Activated CD8-positive, alpha-beta memory T cell treated with anti-CD3 and anti-CD28 coated beads for 36 hours (primary cell): ENCODE results near the gene EFL1. TPM values are rescaled to one million over a fixed set of nuclear protein-coding genes. Genes with fewer than 3 reads are reported as not detected.

Source experiments
- CTCF ChIA-PET: fragments of 350-600 bp; sonication (Branson Sonifier 250); formaldehyde crosslinking; loops from one replicate; lab custom pipeline; 2021; ENCODE audit warnings: antibody characterized with exemption; lab: Charles Lee
- POLR2A ChIA-PET: fragments of 350-600 bp; sonication (Branson Sonifier 250); formaldehyde crosslinking; loops from one replicate; lab custom pipeline; 2021; ENCODE audit warnings: antibody characterized with exemption; lab: Charles Lee
- total RNA-seq, 2 experiments: library from RNA; stranded (reverse); gene quantifications; one replicate each; pipeline ENCODE4 v1.2.3, GENCODE V29; 2021

Gene EFL1
- total RNA-seq, 2 experiments from 2014 or later, result 23.3 to 24.8 TPM

DNA sequence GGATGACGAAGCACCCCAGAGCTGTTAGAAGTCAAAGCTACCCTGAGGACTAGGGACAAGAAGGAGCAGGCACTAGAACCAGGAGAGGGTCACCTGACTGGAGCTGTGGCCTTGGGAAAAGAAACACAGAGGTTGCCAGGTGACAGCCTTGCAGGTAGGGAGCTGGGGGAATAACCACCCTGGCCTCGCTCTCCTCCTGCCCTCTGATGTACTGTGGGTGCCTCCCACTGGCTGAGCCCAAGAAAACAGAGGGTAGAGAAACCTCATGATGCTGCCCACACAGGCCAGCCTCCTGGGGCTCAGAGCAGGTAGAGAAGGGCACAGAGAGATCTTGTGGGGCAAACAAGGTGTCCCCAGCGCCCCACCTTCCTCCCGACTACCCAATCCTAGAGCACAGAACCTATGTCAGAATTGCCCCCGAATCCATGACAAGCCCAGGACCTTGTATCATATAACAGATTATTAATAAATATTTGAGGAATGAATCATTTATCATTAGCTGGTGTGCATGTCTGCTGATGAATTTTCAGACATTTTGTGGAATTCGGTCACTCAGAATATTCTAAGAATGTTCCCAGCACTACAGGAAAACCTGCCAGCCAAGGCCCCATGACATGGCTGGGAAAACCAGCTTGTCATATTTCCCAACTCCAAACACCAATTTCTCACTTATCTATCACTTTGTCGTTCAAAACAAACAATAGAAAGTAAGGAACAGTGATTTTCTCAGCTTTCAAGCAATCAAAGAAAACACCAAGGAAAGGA is 156.9 kb downstream of the EFL1 start:
- CTCF ChIA-PET, result no interaction called here
- POLR2A ChIA-PET, result no interaction called here

DNA sequence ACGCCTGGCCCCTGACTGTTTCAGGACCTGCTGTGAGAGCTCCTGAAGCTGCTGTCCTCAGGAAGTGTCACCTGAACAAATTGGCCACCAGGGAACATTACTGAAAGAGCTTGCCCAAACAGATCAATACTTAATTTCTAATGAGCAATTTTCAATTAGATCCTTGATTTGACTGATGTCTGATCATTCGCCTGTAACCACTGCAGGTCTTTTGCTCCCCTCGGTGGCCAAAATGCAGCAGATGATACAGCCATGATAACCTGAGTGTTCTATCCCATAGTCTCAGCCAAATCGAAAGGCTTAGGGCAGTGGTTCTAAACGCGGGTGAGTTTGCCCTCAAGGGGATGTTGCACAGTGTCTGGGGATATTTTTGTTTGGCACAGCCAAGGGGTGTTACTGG is 159.1 kb downstream of the EFL1 start:
- ChIA-PET POLR2A (no interaction called here), CTCF (no interaction called here)

DNA sequence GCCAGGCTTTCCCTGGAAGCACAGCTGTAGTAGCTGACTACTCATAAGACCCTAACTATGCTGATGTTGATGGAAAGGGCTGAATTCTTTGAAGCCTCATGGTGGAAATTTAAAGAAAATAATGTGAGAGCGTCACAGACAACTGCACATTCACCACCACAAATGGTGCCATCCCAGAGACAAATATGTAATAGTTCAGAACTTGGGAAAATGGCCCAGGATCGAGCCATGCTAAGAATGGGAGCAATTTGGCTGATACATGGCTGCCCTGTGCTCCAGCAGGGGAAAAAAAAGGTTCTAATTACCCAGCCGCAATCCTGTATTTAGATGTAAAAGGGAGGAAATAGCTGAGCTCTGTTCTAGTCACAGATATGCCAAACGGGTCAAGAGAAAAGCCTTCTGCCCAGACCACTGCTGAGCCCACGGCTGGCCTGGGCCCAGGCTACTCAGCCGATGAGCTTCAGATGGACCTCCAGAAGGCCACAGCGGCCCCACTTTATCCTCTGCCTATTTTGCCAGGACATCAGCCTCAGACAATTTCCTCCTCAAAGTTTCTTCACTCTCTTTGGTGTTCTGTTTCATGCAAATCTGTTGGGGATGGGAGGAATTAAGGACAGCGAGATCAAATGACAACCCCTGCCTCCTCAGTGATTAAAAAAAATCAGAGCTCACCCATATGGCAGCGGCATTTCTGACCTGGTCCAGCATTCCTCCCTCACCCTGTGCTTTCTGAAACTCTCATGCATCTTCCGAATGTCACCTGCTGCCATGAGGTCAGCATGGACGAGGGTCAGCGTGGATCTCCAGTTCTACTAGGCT is 162.2 kb downstream of the EFL1 start:
- ChIA-PET POLR2A (no interaction called here), CTCF (no interaction called here)

DNA sequence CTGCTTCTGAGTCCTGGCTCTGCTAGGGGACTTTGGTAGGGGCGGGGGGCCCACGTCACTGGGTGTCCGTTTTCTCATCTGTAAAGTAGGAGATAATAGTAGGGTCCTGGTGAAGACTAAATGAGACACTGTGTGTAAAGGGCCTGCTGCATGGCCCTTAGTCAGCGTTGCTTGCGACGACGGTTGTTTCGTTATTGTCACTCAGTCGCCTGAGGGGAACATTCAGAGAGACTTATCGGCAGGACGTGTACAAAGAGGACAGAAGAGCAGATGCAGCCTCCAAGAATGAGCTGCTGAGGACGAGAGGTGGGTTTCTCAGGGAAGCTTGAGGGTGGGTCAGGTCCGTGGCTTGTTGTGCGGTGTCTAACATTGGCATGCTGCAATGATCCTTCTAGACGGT is 163.9 kb downstream of the EFL1 start:
- POLR2A ChIA-PET, result no interaction called here
- CTCF ChIA-PET, result interaction anchor here (0.8 kb wide), 1 partner anchor 1468 kb away, joined by 3 read pairs; no protein-coding TSS in a partner anchor

DNA sequence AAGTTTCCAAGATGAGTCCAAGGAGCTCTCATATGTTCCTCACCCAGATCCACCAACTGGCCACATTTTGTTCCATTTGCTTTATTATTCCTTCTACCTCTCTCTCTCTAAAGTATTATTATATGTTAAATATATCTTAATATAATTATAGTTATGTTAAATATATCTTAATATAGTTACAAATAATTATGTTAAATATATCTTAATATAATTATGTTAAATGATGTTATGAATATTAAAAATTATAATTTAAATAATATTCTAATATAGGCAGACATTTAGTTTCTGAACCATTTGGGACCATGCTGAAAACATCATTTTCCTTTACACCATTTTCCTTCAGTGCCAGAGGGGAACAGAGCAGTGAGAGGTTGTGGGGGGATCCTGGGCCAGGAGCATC is 166.7 kb downstream of the EFL1 start:
- POLR2A ChIA-PET, result no interaction called here

DNA sequence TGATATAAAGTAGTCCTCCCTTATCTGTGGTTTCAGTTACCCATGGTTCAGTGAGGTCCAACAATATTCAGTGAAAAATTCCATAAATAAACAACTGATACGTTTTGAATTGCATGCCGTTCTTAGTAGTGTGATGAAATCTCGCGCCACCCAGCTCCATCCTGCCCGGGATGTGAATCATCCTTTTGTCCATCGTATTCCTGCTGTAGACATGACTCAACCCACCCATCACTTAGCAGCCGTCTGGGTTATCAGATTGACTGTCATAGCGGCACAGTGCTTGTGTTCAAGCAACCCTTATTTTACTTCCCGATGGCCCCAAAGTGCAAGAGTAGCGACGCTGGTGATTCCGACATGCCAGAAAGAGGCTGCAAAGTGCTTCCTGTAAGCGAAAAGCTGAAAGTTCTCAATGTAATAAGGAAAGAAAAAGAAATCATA is 168.7 kb downstream of the EFL1 start:
- ChIA-PET CTCF (no interaction called here), POLR2A (no interaction called here)

More for the DNA sequence above, 166.7 kb downstream of the EFL1 start:
- CTCF ChIA-PET, result interaction anchor here (0.7 kb wide), 1 partner anchor 13 kb away, joined by 3 read pairs; no protein-coding TSS in a partner anchor

DNA sequence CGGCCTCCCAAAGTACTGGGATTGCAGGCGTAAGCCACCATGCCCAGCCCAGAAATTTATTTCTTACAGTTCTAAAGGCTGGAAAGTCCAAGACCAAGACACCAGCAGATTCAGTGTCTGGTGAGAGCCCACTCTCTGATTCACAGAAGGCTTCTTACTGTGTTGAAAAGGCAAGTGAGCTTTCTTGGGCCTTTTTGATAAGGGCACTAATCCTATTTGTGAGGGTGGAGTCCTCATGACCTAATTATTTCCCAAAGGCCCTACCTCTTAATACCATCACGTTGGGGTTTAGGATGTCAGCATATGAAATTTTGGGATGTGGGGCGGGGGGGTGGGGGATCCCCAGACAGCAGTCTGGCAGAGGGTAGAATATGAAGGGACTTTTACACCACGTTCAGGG is 169.2 kb downstream of the EFL1 start:
- ChIA-PET CTCF (no interaction called here), POLR2A (no interaction called here)

DNA sequence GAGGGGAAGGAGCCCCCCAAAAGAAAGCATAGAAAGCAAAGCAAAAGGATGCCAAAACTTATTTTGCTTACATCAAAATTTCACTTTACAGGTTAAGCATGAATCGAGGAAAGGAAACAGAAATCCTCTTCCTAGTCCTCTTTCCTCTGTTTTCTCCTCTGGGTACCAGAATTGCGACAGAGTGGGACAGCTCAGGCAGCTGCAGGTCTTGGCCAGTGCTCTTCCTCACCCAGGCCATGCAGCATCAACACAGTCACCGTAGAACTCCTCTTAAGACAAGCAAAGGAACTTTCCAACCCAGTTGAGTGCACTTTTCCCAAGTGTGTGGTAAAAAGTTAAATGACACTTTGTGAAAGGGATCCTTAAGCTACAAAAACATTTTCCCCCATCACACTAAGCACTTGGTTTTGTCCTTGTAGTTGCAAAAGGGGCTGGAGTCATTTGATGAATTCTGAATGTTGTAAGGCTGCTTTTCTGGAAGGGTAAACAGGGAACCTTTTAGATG is 170.8 kb downstream of the EFL1 start:
- POLR2A ChIA-PET, result no interaction called here
- CTCF ChIA-PET, result no interaction called here

DNA sequence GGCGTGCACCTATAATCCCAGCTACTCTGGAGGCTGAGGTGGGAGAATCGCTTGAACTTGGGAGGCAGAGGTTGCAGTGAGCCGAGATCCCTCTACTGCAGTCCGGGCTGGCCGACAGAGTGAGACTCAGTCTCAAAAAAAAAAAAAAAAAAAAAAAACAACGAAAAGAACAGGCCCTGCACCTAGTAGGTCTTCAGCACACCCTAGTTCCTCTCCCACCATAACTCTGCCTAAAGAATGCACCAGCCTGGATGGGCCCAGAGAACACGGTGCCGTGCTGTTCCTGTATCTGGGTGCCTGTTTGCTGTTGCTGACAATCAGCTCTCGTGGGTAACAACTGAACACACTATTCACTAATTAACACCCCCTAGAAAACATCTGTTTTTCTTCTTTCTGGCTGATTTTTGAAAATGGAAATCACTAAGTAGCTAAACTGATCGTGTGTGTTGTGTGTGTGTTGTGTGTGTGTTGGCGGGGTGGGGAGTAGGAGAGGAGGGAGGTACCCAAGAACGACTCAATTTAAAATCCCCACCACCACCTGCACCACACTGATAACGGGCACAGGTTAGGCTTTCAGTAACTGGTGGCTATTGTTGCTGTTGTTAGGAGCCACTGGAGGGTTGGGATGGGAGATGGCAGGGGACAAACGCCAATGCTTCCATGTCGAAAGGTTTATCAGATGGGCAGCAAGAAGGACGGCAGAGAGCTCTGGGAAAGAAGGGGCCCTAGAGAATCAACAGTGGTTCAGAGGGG is 176.1 kb downstream of the EFL1 start:
- CTCF ChIA-PET, result no interaction called here
- POLR2A ChIA-PET, result no interaction called here

DNA sequence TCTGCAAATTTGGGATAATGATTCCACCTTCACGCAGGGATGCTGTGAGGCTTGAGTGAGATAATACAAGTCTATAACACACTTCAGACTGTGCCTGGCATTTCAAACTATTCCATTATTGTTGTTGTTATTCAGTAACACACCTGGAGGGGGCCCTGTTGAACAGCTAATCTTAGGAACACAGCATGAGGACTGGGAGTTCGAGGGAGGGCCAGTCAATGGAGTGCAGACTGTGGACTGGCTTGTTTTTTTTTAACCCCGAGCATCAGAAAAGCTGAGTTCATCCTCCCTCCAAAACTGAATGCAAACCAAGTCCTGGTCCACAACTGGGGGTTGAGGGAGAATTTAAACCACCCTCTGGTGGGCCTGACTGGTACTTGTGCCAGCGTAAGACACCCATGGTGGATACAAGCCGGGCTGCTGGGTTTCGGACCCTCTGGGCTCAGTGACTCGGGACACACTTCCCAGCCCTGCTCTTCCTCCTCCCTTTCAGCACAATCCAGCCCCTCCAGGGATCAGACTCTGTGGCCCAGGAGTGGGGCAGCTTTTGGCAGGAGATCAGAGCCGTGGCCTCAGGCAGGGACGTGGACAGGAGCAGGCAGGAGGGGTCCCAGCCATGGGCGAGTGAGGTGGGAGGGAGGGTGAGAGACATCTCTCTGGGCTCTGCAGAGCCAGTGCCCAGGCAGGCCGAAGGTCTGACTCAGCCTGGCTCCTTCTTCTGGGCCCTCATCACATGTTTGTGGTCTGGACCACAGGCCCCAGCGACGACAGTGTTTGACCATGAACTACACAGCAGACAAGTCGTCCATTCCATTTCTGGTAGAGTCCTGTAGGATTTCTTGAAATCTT is 180.4 kb downstream of the EFL1 start:
- ChIA-PET CTCF (no interaction called here), POLR2A (no interaction called here)

DNA sequence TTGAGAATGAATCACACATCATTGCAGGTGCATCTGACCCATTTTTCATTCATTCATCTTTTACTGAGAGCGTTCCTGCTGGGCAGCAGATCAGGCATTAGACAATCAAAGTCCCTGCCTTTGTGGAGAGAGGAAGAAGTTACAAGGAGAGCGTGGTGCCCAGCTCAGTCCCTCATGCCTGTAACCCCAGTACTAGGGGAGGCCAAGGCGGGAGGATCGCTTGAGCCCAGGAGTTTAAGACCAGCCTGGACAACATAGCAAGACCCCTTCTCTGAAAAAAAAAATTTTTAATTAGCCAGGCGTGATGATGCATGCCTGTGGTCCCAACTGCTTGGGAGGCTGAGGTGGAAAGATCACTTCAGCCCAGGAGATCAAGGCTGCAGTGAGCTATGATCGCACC is 181.8 kb downstream of the EFL1 start:
- ChIA-PET POLR2A (no interaction called here), CTCF (no interaction called here)

Other genes starting within 250 kb of the EFL1 start
- gene MEX3B, start 216.7 kb downstream of the EFL1 start, total RNA-seq, result under 1 TPM; 0.51 to 0.52 TPM
- 1 to 10 TPM; 1.3 to 1.9 TPM for gene SAXO2, start 84 bp upstream of the EFL1 start, total RNA-seq
- 1 to 10 TPM in 1 of 2 experiments, under 1 TPM in 1; 0.82 to 1.1 TPM for gene GOLGA6L10, start 86.7 kb upstream of the EFL1 start, total RNA-seq
- 1 to 10 TPM; 1.7 to 1.8 TPM for gene GOLGA6L9, start 167.1 kb upstream of the EFL1 start, total RNA-seq